Heart right ventricle (tissue), 16 donors: ENCODE results near the gene GSKIP. TPM values are rescaled to one million over a fixed set of nuclear protein-coding genes. Genes with fewer than 3 reads are reported as not detected.

Experiments
- ATAC-seq, 8 donors: fragments of 200-7000 bp; cut with Tn5 transposase; one replicate each; pipeline ENCODE4 v1.9.1; 2020; ENCODE audit warnings: mild to moderate bottlenecking in 8 of 8, moderate library complexity in 8 of 8, moderate number of reproducible peaks in 1 of 8
- DNase-seq, 2 donors: peaks; one replicate each; pipeline ENCODE4 v3.0.0-alpha.2; 2020
- H3K27ac ChIP-seq, 10 donors: fragments of 200-600 bp; sonication (generic) in 2 of 10; one replicate each; pipeline versions ENCODE4 v1.5.0 to v1.8.0; 2020 to 2022; ENCODE audit warnings: mild to moderate bottlenecking in 3 of 10
- H3K27me3 ChIP-seq, 7 donors: fragments of 200-600 bp; one replicate each; pipeline ENCODE4 v1.8.0; 2021 to 2022; ENCODE audit warnings: mild to moderate bottlenecking in 2 of 7
- H3K36me3 ChIP-seq, 9 donors: fragments of 200-600 bp; sonication (generic) in 1 of 9; one replicate each; pipeline versions ENCODE4 v1.5.0 to v1.8.0; 2020 to 2022; ENCODE audit warnings: mild to moderate bottlenecking in 2 of 9
- H3K4me1 ChIP-seq, 9 donors: fragments of 200-600 bp; sonication (generic) in 1 of 9; one replicate each; pipeline versions ENCODE4 v1.5.0 to v1.8.0; 2020 to 2022; ENCODE audit warnings: mild to moderate bottlenecking in 4 of 9
- H3K4me3 ChIP-seq, 10 donors: fragments of 200-600 bp; sonication (generic) in 2 of 10; one replicate each; pipeline versions ENCODE4 v1.5.0 to v1.8.0; 2020 to 2022; ENCODE audit warnings: mild to moderate bottlenecking in 7 of 10, moderate library complexity in 2 of 10
- H3K9me3 ChIP-seq, 11 donors: fragments of 200-600 bp in 10 of 11; sonication (generic) in 2 of 11; one replicate each; pipeline versions ENCODE4 v1.5.0 to v1.8.0; 2013 to 2022; ENCODE audit warnings: mild to moderate bottlenecking in 2 of 11, control low read depth in 1 of 11, moderate library complexity in 1 of 11
- WGBS, 2 donors: extraction: QIAGEN DNeasy Blood & Tissue Kit; methylation state at CpG; one replicate each; pipeline ENCODE4 v1.1.7; 2013; ENCODE audit warnings: inconsistent platforms in 1 of 2; 5-methylcytosine and 5-hydroxymethylcytosine counted together
- intact Hi-C, 10 donors: fragments of 100-400 bp; cut with DNase I; formaldehyde crosslinking; loops; one replicate each; pipeline versions ENCODE4 v1.11.1 to v1.14.2; 2022
- long read RNA-seq, 3 donors: library from polyadenylated mRNA; unstranded; transcript quantifications; one replicate each; pipeline ENCODE4 v2.0.0, GENCODE V29; 2020 to 2021
- polyA plus RNA-seq, 2 donors: library from polyadenylated mRNA; stranded (reverse); fragments of 200-250 nt; gene quantifications; one replicate each; pipeline ENCODE4 v1.2.3, GENCODE V29; 2013
- total RNA-seq, 10 donors: library from RNA; stranded (reverse); fragmentation: NEBNext Ultra II Directional in 3 of 10; extraction: Animal tissue kit (Norgen Biotek cat#: 25700) in 3 of 10; gene quantifications; one replicate each; pipeline versions ENCODE4 v1.2.1 to v1.2.4, GENCODE V29; 2021 to 2023
- TF ChIP-seq, protein P1 (sequence below), 9 donors: fragments of 200-600 bp; sonication (generic) in 2 of 9; IDR thresholded peaks; one replicate each; pipeline versions ENCODE4 v1.5.0 to v1.8.0; 2021 to 2022; ENCODE audit warnings: antibody characterized with exemption in 9 of 9, mild to moderate bottlenecking in 5 of 9, moderate library complexity in 1 of 9
- donor health status: Arrhythmogenic right ventricular cardiomyopathy.
- donor health status: ischemic (EF 13 %, LVEDD 7.1; RV severe dilation, severe dysfunction).
- donor health status: healthy with polysubstance abuse.
- donor health status: DM: no; HTN: yes; CAD: no.
- donor health status: DM: no; HTN: no; CAD: no.
- donor health status: ischemic (EF 25% LVEDD 6.9; RV normal size, moderate dysfunction).
- donor health status: ischemic (EF 25% LVEDD 5.7; RV mildly dilated, moderate dysfunction).
- donor health status: healthy.
- donor health status: DM: yes; HTN: yes; CAD: no.
- donor health status: Ischemic cardiomyopathy.
- donor health status: ischemic (EF 35%, LVEDD 5.7; RV mildly dilated, moderate dysfunction).
- donor health status: nonischemic (EF 11% LVEDD 7.7; RV severe dilation, severe dysfunction).
- donor health status: DM: yes; HTN: yes; CAD: no.
- donor health status: PGD.
- donor health status: ischemic (EF 29% LVEDD 5.4; RV normal size, mild dysfunction).
- donor health status: nonischemic (EF 23%, LVEDD 6.1; RV moderate dilation, normal function).

The GSKIP gene, protein sequence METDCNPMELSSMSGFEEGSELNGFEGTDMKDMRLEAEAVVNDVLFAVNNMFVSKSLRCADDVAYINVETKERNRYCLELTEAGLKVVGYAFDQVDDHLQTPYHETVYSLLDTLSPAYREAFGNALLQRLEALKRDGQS
- 10 to 100 TPM; 10.2 to 18.8 (median 12.2) TPM for total RNA-seq
- 10 to 100 TPM in 1 of 2 donors, 1 to 10 TPM in 1; 3.4 to 12.4 TPM for polyA plus RNA-seq
- long read RNA-seq, donor 1, transcript GSKIP-205 (4 exons, 2,218 nt): major isoform, 5 of 11 reads
- long read RNA-seq, donor 1, partial matches to known transcripts: 2 of 11 reads
- long read RNA-seq, donor 1, other reads (novel, unspliced or antisense): 0 of 11 reads
- long read RNA-seq, donor 2, transcript GSKIP-205 (4 exons, 2,218 nt): major isoform, 7 of 10 reads
- long read RNA-seq, donor 2, partial matches to known transcripts: 2 of 10 reads
- long read RNA-seq, donor 2, other reads (novel, unspliced or antisense): 1 of 10 reads
- long read RNA-seq, donor 3, transcript GSKIP-205 (4 exons, 2,218 nt): major isoform, 32 of 35 reads
- long read RNA-seq, donor 3, partial matches to known transcripts: 1 of 35 reads
- long read RNA-seq, donor 3, other reads (novel, unspliced or antisense): 1 of 35 reads

GRCh38 chr14:96362965-96363750 lies at the start of gene GSKIP, which contains the start of gene ATG2B:
Gene GSKIP, plus strand, starts transcription at chr14:96363526. Its CDS starts 18,722 bp downstream, at chr14:96382248.
Gene ATG2B, minus strand, starts transcription at chr14:96363341. Its CDS starts 365 bp downstream, at chr14:96362976.
- Histone ChIP-seq H3K27me3 (no peaks in the 10 kb centered on the region), H3K4me1 (peaks cover 0 to 47% (median 35%) of the 10 kb centered on the region in 9 donors), H3K9me3 (no peaks in the 10 kb centered on the region), H3K4me3 (peak within 1 kb of the TSS; percentile 78 to 100 (median 96)), H3K27ac (peak within 1 kb of the TSS; percentile 20 to 97 (median 92)), H3K36me3 (no peaks in the 10 kb centered on the region)
- TF ChIP-seq, protein P1, sequence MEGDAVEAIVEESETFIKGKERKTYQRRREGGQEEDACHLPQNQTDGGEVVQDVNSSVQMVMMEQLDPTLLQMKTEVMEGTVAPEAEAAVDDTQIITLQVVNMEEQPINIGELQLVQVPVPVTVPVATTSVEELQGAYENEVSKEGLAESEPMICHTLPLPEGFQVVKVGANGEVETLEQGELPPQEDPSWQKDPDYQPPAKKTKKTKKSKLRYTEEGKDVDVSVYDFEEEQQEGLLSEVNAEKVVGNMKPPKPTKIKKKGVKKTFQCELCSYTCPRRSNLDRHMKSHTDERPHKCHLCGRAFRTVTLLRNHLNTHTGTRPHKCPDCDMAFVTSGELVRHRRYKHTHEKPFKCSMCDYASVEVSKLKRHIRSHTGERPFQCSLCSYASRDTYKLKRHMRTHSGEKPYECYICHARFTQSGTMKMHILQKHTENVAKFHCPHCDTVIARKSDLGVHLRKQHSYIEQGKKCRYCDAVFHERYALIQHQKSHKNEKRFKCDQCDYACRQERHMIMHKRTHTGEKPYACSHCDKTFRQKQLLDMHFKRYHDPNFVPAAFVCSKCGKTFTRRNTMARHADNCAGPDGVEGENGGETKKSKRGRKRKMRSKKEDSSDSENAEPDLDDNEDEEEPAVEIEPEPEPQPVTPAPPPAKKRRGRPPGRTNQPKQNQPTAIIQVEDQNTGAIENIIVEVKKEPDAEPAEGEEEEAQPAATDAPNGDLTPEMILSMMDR (IDR thresholded peaks at IDR 0.05): no peak
- WGBS, 2 donors: 0 to 1% methylated on average over 63 to 91 of the region's 92 CpGs
- intact Hi-C loops: loop anchor here in 3 of 10 donors (1.0 to 10.0 kb wide), 6 partner anchors 28 to 142 kb away; partner anchors contain the start of gene PAPOLA (in 2 of the 3)
- DNase-seq (peak; percentile 94 to 97), ATAC-seq (peak; percentile 99)

GRCh38 chr14:96316087-96316486 lies 47.2 kb upstream of the GSKIP start:
- DNase-seq (no peak), ATAC-seq (no peak)
- H3K27ac ChIP-seq: no peak overlapping the region
- no peaks in the 10 kb centered on the region for H3K27me3 ChIP-seq
- H3K4me3 ChIP-seq: no peak overlapping the region
- H3K4me1 ChIP-seq: no peaks in the 10 kb centered on the region
- peaks cover 0 to 100% (median 45%) of the 10 kb centered on the region in 9 donors for H3K36me3 ChIP-seq
- 96 to 100% methylated on average over 3 of the region's 3 CpGs for WGBS, 2 donors
- intact Hi-C loops: loop anchor here in 2 of 10 donors (10.0 kb wide), 2 partner anchors 229 to 249 kb away; no protein-coding TSS in a partner anchor
- no peaks in the 10 kb centered on the region for H3K9me3 ChIP-seq
- TF ChIP-seq, protein P1 (IDR thresholded peaks at IDR 0.05): no peak

DNA sequence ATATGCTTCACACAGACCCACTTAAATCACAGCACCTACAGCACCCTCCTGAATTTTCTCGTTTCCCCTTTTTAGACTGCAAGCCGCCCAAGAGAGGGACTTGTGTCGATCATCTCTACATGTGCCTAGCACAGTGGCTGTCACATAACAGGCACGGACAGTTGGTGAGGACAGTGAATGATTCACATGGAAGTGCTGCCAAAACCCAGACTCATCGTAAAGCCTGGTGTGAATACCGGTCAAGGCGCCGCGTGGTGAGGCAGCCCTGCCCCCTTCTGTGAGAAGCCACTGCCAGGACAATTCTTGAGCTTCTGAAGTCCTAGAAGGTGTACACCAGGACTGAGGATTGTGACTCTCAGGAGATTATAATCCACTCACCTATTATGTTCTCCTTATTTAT lies 44.5 kb upstream of the GSKIP start:
- TF ChIP-seq, protein P1 (IDR thresholded peaks at IDR 0.05): no peak
- ATAC-seq: no peak

DNA sequence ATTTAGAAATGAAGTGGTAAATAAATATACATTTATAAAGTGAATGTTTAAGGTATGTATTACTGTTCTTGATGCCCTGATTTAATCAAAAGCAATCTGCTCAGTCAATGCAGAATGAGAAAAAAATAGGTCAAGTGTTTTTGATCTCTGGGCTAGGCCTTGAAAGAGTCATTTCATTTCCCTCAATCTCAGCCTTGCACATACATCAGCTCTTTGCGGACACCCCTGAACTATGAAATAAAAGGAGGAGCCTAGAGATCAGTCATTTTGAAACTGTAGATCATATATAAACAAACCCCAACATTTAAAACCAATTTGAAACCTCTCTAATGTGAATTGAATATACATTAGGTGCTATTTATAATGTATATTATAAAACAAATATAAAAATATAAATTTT lies 42.7 kb upstream of the GSKIP start:
- TF ChIP-seq, protein P1 (IDR thresholded peaks at IDR 0.05): no peak
- WGBS, 2 donors: 95 to 97% methylated on average over 1 of the region's 1 CpG
- intact Hi-C loops: no loop called here

More for the DNA sequence above, 44.5 kb upstream of the GSKIP start:
- H3K27me3 ChIP-seq: no peaks in the 10 kb centered on the region
- WGBS, 2 donors: 91 to 93% methylated on average over 9 of the region's 9 CpGs
- no peak overlapping the region for H3K27ac ChIP-seq
- no peaks in the 10 kb centered on the region for H3K9me3 ChIP-seq
- DNase-seq: no peak
- no peak overlapping the region for H3K4me3 ChIP-seq
- peaks cover 0 to 100% (median 54%) of the 10 kb centered on the region in 9 donors for H3K36me3 ChIP-seq
- H3K4me1 ChIP-seq: no peaks in the 10 kb centered on the region
- intact Hi-C loops: loop anchor here in 2 of 10 donors (10.0 kb wide), 2 partner anchors 226 to 246 kb away; no protein-coding TSS in a partner anchor

More for the DNA sequence above, 42.7 kb upstream of the GSKIP start:
- Histone ChIP-seq H3K4me1 (no peaks in the 10 kb centered on the region), H3K27me3 (no peaks in the 10 kb centered on the region), H3K36me3 (peaks cover 0 to 100% (median 46%) of the 10 kb centered on the region in 9 donors), H3K4me3 (no peak overlapping the region), H3K27ac (no peak overlapping the region), H3K9me3 (no peaks in the 10 kb centered on the region)
- ATAC-seq (no peak), DNase-seq (no peak)
